GM12892 (cell line): ENCODE measurements around the gene SLC12A5.

Experiments used
- POLR2A ChIP-seq: IDR thresholded peaks from 2 replicates; pipeline ENCODE4 v1.6.1; 2011; ENCODE audit warnings: low read depth, low read length, control low read depth
- TAF1 ChIP-seq: IDR thresholded peaks from 2 replicates; pipeline ENCODE4 v1.6.1; 2011; ENCODE audit warnings: low read depth, mild to moderate bottlenecking, control low read depth, low read length, borderline replicate concordance

- TF ChIP-seq TAF1 (no peak), POLR2A (no peak)
Measured at GRCh38 chr20:46058599-46059281, 29.7 kb downstream of the SLC12A5 start.
